IMR-90 (cell line): ENCODE results near the gene MGLL. TPM values are rescaled to one million over a fixed set of nuclear protein-coding genes. Genes with fewer than 3 reads are reported as not detected.
A peak's percentile ranks its signal among the peaks of the same experiment; 100 is the strongest.

Experiments used
- ATAC-seq: fragments of 200-7000 bp; cut with Tn5 transposase; 2 replicates; pipeline ENCODE4 v1.9.1; 2020; ENCODE audit warnings: low read depth, mild to moderate bottlenecking, moderate library complexity
- BruUV-seq: library from RNA; stranded (reverse); fragments of 400-500 nt; replicated peaks from 2 replicates; lab custom pipeline; 2021; lab: Mats Ljungman, UMichigan
- CTCF ChIA-PET: fragments of 300-600 bp; formaldehyde crosslinking; extraction: SDS; loops from one replicate; lab custom pipeline; 2021; ENCODE audit warnings: antibody characterized with exemption; lab: Yijun Ruan, JAX
- POLR2A ChIA-PET: fragments of 300-600 bp; sonication (Branson Sonifier 250); formaldehyde crosslinking; loops from one replicate; lab custom pipeline; 2022; ENCODE audit warnings: antibody characterized with exemption; ENCODE audit not compliant: unreplicated experiment; lab: Charles Lee
- DNase-seq: peaks from one replicate; pipeline ENCODE4 v3.0.0; 2013
- H2AFZ ChIP-seq: replicated peaks from 2 replicates; pipeline ENCODE3; 2013; ENCODE audit warnings: low read length, mild to moderate bottlenecking; ENCODE audit not compliant: poor library complexity
- H2AK5ac ChIP-seq: 2 replicates; pipeline ENCODE4 v1.6.1; 2013; ENCODE audit warnings: low read depth, low read length, inconsistent platforms
- H2AK9ac ChIP-seq: replicated peaks from 2 replicates; pipeline ENCODE3; 2013; ENCODE audit warnings: mild to moderate bottlenecking, low read depth, low read length, moderate library complexity; ENCODE audit not compliant: poor library complexity
- H2BK120ac ChIP-seq: 2 replicates; pipeline ENCODE4 v1.6.1; 2013; ENCODE audit warnings: low read depth, low read length, inconsistent platforms
- H2BK15ac ChIP-seq: 3 replicates; pipeline ENCODE4 v1.6.1; 2013; ENCODE audit warnings: low read depth, low read length, inconsistent platforms
- H2BK20ac ChIP-seq: 2 replicates; pipeline ENCODE4 v1.6.1; 2013; ENCODE audit warnings: low read depth, mild to moderate bottlenecking, inconsistent platforms, low read length, moderate library complexity
- H2BK5ac ChIP-seq: 2 replicates; pipeline ENCODE4 v1.6.1; 2013; ENCODE audit warnings: mild to moderate bottlenecking, low read depth, low read length, inconsistent platforms; ENCODE audit not compliant: poor library complexity, severe bottlenecking
- H3K14ac ChIP-seq: replicated peaks from 2 replicates; pipeline ENCODE4 v1.6.1; 2013; ENCODE audit warnings: low read depth, low read length, inconsistent platforms
- H3K18ac ChIP-seq: 2 replicates; pipeline ENCODE4 v1.6.1; 2013; ENCODE audit warnings: low read depth, low read length, control low read depth
- H3K23ac ChIP-seq: 2 replicates; pipeline ENCODE4 v1.6.1; 2013; ENCODE audit warnings: low read depth, low read length, inconsistent platforms
- H3K27ac ChIP-seq: 2 replicates; pipeline ENCODE4 v1.5.1; 2013; ENCODE audit warnings: mild to moderate bottlenecking, control low read depth, low read length; ENCODE audit not compliant: insufficient read depth
- H3K27me3 ChIP-seq: 2 replicates; pipeline ENCODE4 v1.6.1; 2013; ENCODE audit warnings: low read length; ENCODE audit not compliant: control insufficient read depth, insufficient read depth
- H3K36me3 ChIP-seq: 2 replicates; pipeline ENCODE4 v1.6.1; 2013; ENCODE audit warnings: low read length, mixed read lengths; ENCODE audit not compliant: control insufficient read depth, insufficient read depth
- H3K4ac ChIP-seq: 2 replicates; pipeline ENCODE4 v1.6.1; 2013; ENCODE audit warnings: low read depth, low read length, inconsistent platforms
- H3K4me1 ChIP-seq: 2 replicates; pipeline ENCODE4 v1.6.1; 2013; ENCODE audit warnings: low read length, mixed read lengths; ENCODE audit not compliant: control insufficient read depth, insufficient read depth
- H3K4me2 ChIP-seq: 2 replicates; pipeline ENCODE4 v1.6.1; 2013; ENCODE audit warnings: low read depth, mild to moderate bottlenecking, control low read depth, low read length, moderate library complexity
- H3K4me3 ChIP-seq: 2 replicates; pipeline ENCODE4 v1.5.1; 2013; ENCODE audit warnings: low read depth, mild to moderate bottlenecking, control low read depth, low read length, moderate library complexity; ENCODE audit not compliant: insufficient read depth
- H3K56ac ChIP-seq: 2 replicates; pipeline ENCODE4 v1.6.1; 2013; ENCODE audit warnings: low read length, inconsistent platforms; ENCODE audit not compliant: insufficient read depth; ENCODE audit errors: extremely low read depth
- H3K79me1 ChIP-seq, 2 experiments: 2 replicates each; pipeline ENCODE4 v1.6.1; 2013; ENCODE audit warnings: low read length in 2 of 2, inconsistent platforms in 1 of 2, low read depth in 1 of 2
- H3K9ac ChIP-seq: 2 replicates; pipeline ENCODE4 v1.6.1; 2013; ENCODE audit warnings: low read depth, low read length, control low read depth
- H3K9me1 ChIP-seq: 2 replicates; pipeline ENCODE4 v1.6.1; 2013; ENCODE audit warnings: low read length, inconsistent platforms; ENCODE audit not compliant: insufficient read depth
- H3K9me3 ChIP-seq: 2 replicates; pipeline ENCODE4 v1.6.1; 2013; ENCODE audit warnings: low read length; ENCODE audit not compliant: control insufficient read depth, insufficient read depth
- H4K20me1 ChIP-seq: 2 replicates; pipeline ENCODE4 v1.6.1; 2013; ENCODE audit warnings: low read length, inconsistent platforms; ENCODE audit not compliant: insufficient read depth
- H4K5ac ChIP-seq: 2 replicates; pipeline ENCODE4 v1.6.1; 2013; ENCODE audit warnings: mild to moderate bottlenecking, low read depth, low read length, control low read depth
- H4K8ac ChIP-seq, 2 experiments: 2 replicates each; pipeline ENCODE4 v1.6.1; 2013; ENCODE audit warnings: low read depth in 2 of 2, low read length in 2 of 2, control low read depth in 1 of 2, inconsistent platforms in 1 of 2
- H4K91ac ChIP-seq: 2 replicates; pipeline ENCODE4 v1.6.1; 2013; ENCODE audit warnings: low read depth, low read length, inconsistent platforms; ENCODE audit not compliant: insufficient read depth
- SMC3 ChIP-seq: fragments of 150-350 bp; IDR thresholded peaks from 2 replicates; pipeline ENCODE4 v1.6.1; 2016; ENCODE audit warnings: low read depth, mild to moderate bottlenecking, antibody characterized with exemption, low read length, moderate library complexity
- WGBS, 2 experiments: methylation state at CpG; one replicate each; pipeline versions ENCODE4 v1.1.5 to v1.1.7; 2013; ENCODE audit warnings: missing lambda C conversion rate in 2 of 2; ENCODE audit not compliant: insufficient read length in 1 of 2; ENCODE audit errors: extremely low coverage in 2 of 2; 5-methylcytosine and 5-hydroxymethylcytosine counted together
- dilution Hi-C: fragments of 300-500 bp; cut with HindIII; formaldehyde crosslinking; loops from one replicate; pipeline ENCODE4 v1.14.3; 2018; ENCODE audit warnings: low sequenced_read_pairs; ENCODE audit not compliant: unreplicated experiment
- in situ Hi-C: fragments of 300-500 bp; cut with MboI; formaldehyde crosslinking; loops from 3 replicates; pipeline ENCODE4 v1.14.3; 2019; ENCODE audit warnings: low sequenced_read_pairs, inconsistent platforms, mixed read lengths
- intact Hi-C: fragments of 100-400 bp; cut with micrococcal nuclease; formaldehyde crosslinking; loops from 2 replicates; pipeline ENCODE4 v1.10.0; 2022
- polyA plus RNA-seq, 3 experiments: library from polyadenylated mRNA; depleted of rRNA; stranded (reverse); fragments of >200 nt; gene quantifications; 2 replicates each; pipeline ENCODE4 v1.2.3, GENCODE V29; 2012; ENCODE audit warnings: low replicate concordance in 1 of 3
- total RNA-seq: library from RNA; depleted of rRNA; stranded (reverse); fragments of >200 nt; gene quantifications from 2 replicates; pipeline ENCODE4 v1.2.3, GENCODE V29; 2012
- TF ChIP-seq, protein P1 (sequence below): conservative IDR thresholded peaks from 2 replicates; pipeline ENCODE4 v1.5.1; 2012; ENCODE audit warnings: mild to moderate bottlenecking, low read depth, low read length, improper control_type of control experiment

Gene MGLL
- total and polyA plus RNA-seq, 2 of the 4 experiments (the other 2 are of a cell fraction) = 23.7 to 60.6 TPM

DNA sequence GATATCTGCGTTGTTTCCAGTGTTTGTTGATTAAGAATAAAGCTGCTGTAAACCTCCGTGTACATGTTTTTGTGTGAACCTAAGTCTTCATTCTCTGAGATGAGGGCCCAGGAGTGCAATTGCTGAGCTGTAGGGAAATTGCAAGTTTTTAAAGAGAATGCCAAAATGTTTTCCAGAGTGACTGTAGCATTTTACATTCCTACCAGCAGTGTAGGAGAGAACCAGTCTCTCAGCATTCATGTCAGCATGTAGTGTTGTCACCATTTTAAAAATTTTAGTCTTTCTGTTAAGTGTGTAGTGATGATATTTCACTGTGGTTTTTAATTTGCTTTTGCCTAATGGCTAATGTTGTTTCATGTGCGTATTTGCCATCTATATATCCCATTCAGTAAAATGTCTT is 3.4 kb upstream of the MGLL start:
- in situ Hi-C loops (no loop called here), dilution Hi-C loops (no loop called here), intact Hi-C loops (no loop called here)
- Histone ChIP-seq H3K79me1 (peaks cover 6 to 20% of the 10 kb centered on the region in 2 experiments; a peak in 3 of 4 replicates), H2AFZ (no peak overlapping the region), H3K4ac (no peak overlapping the region), H4K5ac (no peak overlapping the region), H3K9me1 (peaks cover 6% of the 10 kb centered on the region), H3K4me3 (no peak overlapping the region), H2AK5ac (no peak overlapping the region), H4K8ac (no peak overlapping the region), H3K27me3 (no peaks in the 10 kb centered on the region), H4K20me1 (no peaks in the 10 kb centered on the region), H3K4me2 (no peak overlapping the region), H3K9ac (no peak overlapping the region), H3K4me1 (peaks cover 9% of the 10 kb centered on the region), H3K18ac (no peak overlapping the region), H2AK9ac (no peak overlapping the region), H2BK120ac (no peak overlapping the region), H3K14ac (no peak overlapping the region), H2BK20ac (no peak overlapping the region), H3K56ac (no peak overlapping the region), H3K9me3 (peaks cover 5% of the 10 kb centered on the region; the same call in 1 of the 2 replicates), H3K36me3 (no peaks in the 10 kb centered on the region; the same call in 1 of the 2 replicates), H2BK5ac (no peak overlapping the region), H3K23ac (no peak overlapping the region), H2BK15ac (no peak overlapping the region), H3K27ac (no peak overlapping the region), H4K91ac (no peak overlapping the region)
- BruUV-seq = no TSS peak
- no peak for DNase-seq
- WGBS, 2 experiments = 83% methylated on average over 1 of the region's 3 CpGs; no CpG with 5 or more reads in 1 of the 2 experiments
- ChIA-PET CTCF (interaction anchor here (0.6 to 1.0 kb wide), 4 partner anchors 33 to 683 kb away, joined by 3 to 5 read pairs (median 4); no protein-coding TSS in a partner anchor), POLR2A (no interaction called here)
- ATAC-seq = no peak
- TF ChIP-seq, protein P1, sequence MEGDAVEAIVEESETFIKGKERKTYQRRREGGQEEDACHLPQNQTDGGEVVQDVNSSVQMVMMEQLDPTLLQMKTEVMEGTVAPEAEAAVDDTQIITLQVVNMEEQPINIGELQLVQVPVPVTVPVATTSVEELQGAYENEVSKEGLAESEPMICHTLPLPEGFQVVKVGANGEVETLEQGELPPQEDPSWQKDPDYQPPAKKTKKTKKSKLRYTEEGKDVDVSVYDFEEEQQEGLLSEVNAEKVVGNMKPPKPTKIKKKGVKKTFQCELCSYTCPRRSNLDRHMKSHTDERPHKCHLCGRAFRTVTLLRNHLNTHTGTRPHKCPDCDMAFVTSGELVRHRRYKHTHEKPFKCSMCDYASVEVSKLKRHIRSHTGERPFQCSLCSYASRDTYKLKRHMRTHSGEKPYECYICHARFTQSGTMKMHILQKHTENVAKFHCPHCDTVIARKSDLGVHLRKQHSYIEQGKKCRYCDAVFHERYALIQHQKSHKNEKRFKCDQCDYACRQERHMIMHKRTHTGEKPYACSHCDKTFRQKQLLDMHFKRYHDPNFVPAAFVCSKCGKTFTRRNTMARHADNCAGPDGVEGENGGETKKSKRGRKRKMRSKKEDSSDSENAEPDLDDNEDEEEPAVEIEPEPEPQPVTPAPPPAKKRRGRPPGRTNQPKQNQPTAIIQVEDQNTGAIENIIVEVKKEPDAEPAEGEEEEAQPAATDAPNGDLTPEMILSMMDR = peak; percentile 40
- TF ChIP-seq SMC3 = no peak
